SH-SY5Y (cell line): Measurements from ENCODE around the gene ATG2B.

Source experiments
- GATA2 ChIP-seq: IDR thresholded peaks from 2 replicates; pipeline ENCODE4 v1.6.1; 2011; ENCODE audit warnings: mild to moderate bottlenecking, low read depth, low read length
- GATA3 ChIP-seq: IDR thresholded peaks from 2 replicates; pipeline ENCODE4 v1.6.1; 2011; ENCODE audit warnings: low read depth, mild to moderate bottlenecking, low read length, moderate library complexity

DNA sequence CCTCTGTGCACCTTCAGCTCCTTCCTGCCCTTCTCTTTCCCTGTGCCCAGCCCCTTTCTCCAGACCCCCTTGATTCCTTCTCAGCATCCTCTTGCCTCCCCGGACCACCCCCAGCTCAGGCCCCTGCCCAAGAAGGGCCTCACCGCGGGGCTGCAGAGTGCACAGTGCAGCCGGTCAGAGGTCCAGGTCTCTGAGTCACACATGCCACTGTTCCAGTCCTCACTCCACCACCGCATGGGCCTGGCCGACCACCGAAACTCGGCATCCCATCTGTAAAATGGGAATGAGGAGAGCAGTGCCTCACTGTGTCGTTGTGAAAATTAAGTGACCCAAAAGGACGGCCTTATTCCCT lies 93.8 kb downstream of the ATG2B start:
- TF ChIP-seq GATA2 (no peak), GATA3 (no peak)
